GM23338 (cell line): ENCODE results near the gene CRMP1. TPM values are rescaled to one million over a fixed set of nuclear protein-coding genes. Genes with fewer than 3 reads are reported as not detected.

Source experiments
- ATAC-seq: fragments of 200-7000 bp; cut with Tn5 transposase; 3 replicates; pipeline ENCODE4 v1.9.1; 2020
- DNase-seq: peaks from one replicate; pipeline ENCODE4 v3.0.0-alpha.2; 2015; ENCODE audit warnings: low spot score
- H2AFZ ChIP-seq: fragments of 200-600 bp; sonication (generic); 2 replicates; pipeline ENCODE4 v1.8.0; 2016; ENCODE audit warnings: antibody characterized with exemption, mild to moderate bottlenecking, moderate library complexity
- H3F3A ChIP-seq: fragments of 200-600 bp; sonication (generic); replicated peaks from 2 replicates; pipeline ENCODE4 v1.8.0; 2017; ENCODE audit warnings: antibody characterized with exemption, mixed run types, low read depth
- H3K27ac ChIP-seq: fragments of 200-600 bp; sonication (generic); 2 replicates; pipeline ENCODE4 v1.6.1; 2016; ENCODE audit warnings: low read depth
- H3K27me3 ChIP-seq: fragments of 200-600 bp; sonication (generic); 2 replicates; pipeline ENCODE4 v1.8.0; 2016; ENCODE audit warnings: mild to moderate bottlenecking, mixed run types, moderate library complexity; ENCODE audit not compliant: insufficient read depth
- H3K36me3 ChIP-seq: fragments of 200-600 bp; sonication (generic); 2 replicates; pipeline ENCODE4 v1.8.0; 2016; ENCODE audit warnings: mild to moderate bottlenecking; ENCODE audit not compliant: insufficient read depth
- H3K4me1 ChIP-seq: fragments of 200-600 bp; sonication (generic); 2 replicates; pipeline ENCODE4 v1.8.0; 2016; ENCODE audit warnings: mild to moderate bottlenecking, moderate library complexity; ENCODE audit not compliant: insufficient read depth
- H3K4me2 ChIP-seq: fragments of 200-600 bp; sonication (generic); 2 replicates; pipeline ENCODE4 v1.7.1; 2017; ENCODE audit warnings: mixed run types
- H3K4me3 ChIP-seq: fragments of 200-600 bp; sonication (generic); 2 replicates; pipeline ENCODE4 v1.6.1; 2016; ENCODE audit warnings: mixed run types
- H3K79me2 ChIP-seq: fragments of 200-600 bp; sonication (generic); replicated peaks from 2 replicates; pipeline ENCODE4 v1.8.0; 2017; ENCODE audit warnings: mild to moderate bottlenecking; ENCODE audit not compliant: insufficient read depth
- H3K9me2 ChIP-seq: fragments of 200-600 bp; sonication (generic); 2 replicates; pipeline ENCODE4 v1.8.0; 2017; ENCODE audit not compliant: insufficient read depth
- H4K20me1 ChIP-seq: fragments of 200-600 bp; sonication (generic); replicated peaks from 2 replicates; pipeline ENCODE4 v1.8.0; 2017; ENCODE audit warnings: mild to moderate bottlenecking; ENCODE audit not compliant: insufficient read depth
- H3K27ac Mint-ChIP-seq: 2 replicates; pipeline ENCODE4 v1.8.0; 2020; ENCODE audit warnings: inconsistent platforms, mild to moderate bottlenecking, moderate library complexity, mixed read lengths
- H3K27me3 Mint-ChIP-seq: 3 replicates; pipeline ENCODE4 v1.8.0; 2022; ENCODE audit warnings: low read depth, mild to moderate bottlenecking, moderate library complexity, mixed read lengths, inconsistent platforms; ENCODE audit not compliant: insufficient read depth, poor library complexity
- H3K36me3 Mint-ChIP-seq: 3 replicates; pipeline ENCODE4 v1.8.0; 2021; ENCODE audit warnings: low read depth, mild to moderate bottlenecking, inconsistent platforms, moderate library complexity, mixed read lengths
- H3K4me1 Mint-ChIP-seq: 3 replicates; pipeline ENCODE4 v1.8.0; 2020; ENCODE audit warnings: mild to moderate bottlenecking, inconsistent platforms, mixed read lengths
- H3K4me3 Mint-ChIP-seq: 3 replicates; pipeline ENCODE4 v1.8.0; 2021; ENCODE audit warnings: moderate library complexity, mild to moderate bottlenecking, inconsistent platforms, mixed read lengths
- H3K9me3 Mint-ChIP-seq: 3 replicates; pipeline ENCODE4 v1.8.0; 2020; ENCODE audit warnings: moderate library complexity, mild to moderate bottlenecking, inconsistent platforms, mixed read lengths
- CREB1 ChIP-seq: fragments of 250-450 bp; sonication (Bioruptor Pico); IDR thresholded peaks from 2 replicates; pipeline ENCODE4 v1.5.0; 2020; ENCODE audit warnings: low read depth, mild to moderate bottlenecking, moderate library complexity
- EZH2 ChIP-seq: fragments of 200-600 bp; sonication (generic); IDR thresholded peaks from one replicate; pipeline ENCODE4 v1.8.0; 2017; ENCODE audit warnings: antibody characterized with exemption, mild to moderate bottlenecking, low read depth; ENCODE audit not compliant: unreplicated experiment
- EZH2phosphoT487 ChIP-seq: fragments of 200-600 bp; sonication (generic); IDR thresholded peaks from one replicate; pipeline ENCODE4 v1.8.1; 2018; ENCODE audit warnings: antibody characterized with exemption; ENCODE audit not compliant: unreplicated experiment
- JUNB ChIP-seq: IDR thresholded peaks from one replicate; pipeline ENCODE4 v1.6.1; 2016; ENCODE audit warnings: antibody characterized with exemption; ENCODE audit not compliant: unreplicated experiment
- NANOG ChIP-seq: IDR thresholded peaks from 2 replicates; pipeline ENCODE4 v1.6.1; 2016; ENCODE audit warnings: antibody characterized with exemption, borderline replicate concordance
- POLR2AphosphoS5 ChIP-seq: IDR thresholded peaks from 2 replicates; pipeline ENCODE4 v1.6.1; 2016; ENCODE audit warnings: antibody characterized with exemption, low read depth
- polyA plus RNA-seq: library from polyadenylated mRNA; unstranded; fragments of >200 nt; fragmentation: Nextera tagmentation; extraction: Ambion mirVana; gene quantifications from 2 replicates; pipeline ENCODE4 v1.2.1, GENCODE V29; 2016
- total RNA-seq: library from RNA; depleted of rRNA; stranded (reverse); fragments of >200 nt; shearing (Covaris generic); gene quantifications from 2 replicates; pipeline ENCODE4 v1.2.3, GENCODE V29; 2014
- TF ChIP-seq, protein P1 (sequence below): IDR thresholded peaks from one replicate; pipeline ENCODE4 v1.6.1; 2018; ENCODE audit warnings: antibody characterized with exemption; ENCODE audit not compliant: unreplicated experiment
- TF ChIP-seq, protein P2 (sequence below): IDR thresholded peaks from 2 replicates; pipeline ENCODE4 v1.6.1; 2016; ENCODE audit warnings: antibody characterized with exemption
- TF ChIP-seq, protein P3 (sequence below): fragments of 250-450 bp; sonication (Bioruptor Pico); IDR thresholded peaks from 2 replicates; pipeline ENCODE4 v1.5.0; 2020; ENCODE audit warnings: mild to moderate bottlenecking, moderate library complexity

Gene CRMP1
- total and polyA plus RNA-seq, 2 experiments from 2014 or later, result 52.7 to 146 TPM

DNA sequence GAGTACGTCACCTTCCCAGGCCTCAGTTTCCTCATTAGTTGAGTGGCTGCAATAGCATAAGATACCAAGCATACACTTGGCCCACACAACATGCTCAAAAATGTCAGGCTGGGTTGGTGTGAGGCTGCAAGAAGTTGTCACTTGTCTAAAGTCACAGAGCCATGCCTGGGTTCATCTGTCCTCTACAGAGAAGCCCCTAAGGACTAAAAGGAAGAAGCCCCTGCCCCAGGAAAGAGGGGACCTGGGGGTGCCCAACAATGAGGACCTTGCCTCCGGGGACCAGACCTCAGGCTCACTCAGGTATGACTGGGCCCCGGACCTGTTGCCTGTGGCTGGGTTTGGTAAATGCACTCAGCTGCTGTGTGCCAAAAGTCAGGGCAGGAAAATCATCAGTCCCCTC lies 82.7 kb downstream of the CRMP1 start:
- Histone ChIP-seq H3K79me2 (no peaks in the 10 kb centered on the region), H3K4me2 (no peak overlapping the region), H3K4me1 (0 out of 2 replicates have a peak, but pooled peaks cover 3% of the 10 kb centered on the region), H3K27ac (no peak overlapping the region), H3K27me3 (no peaks in the 10 kb centered on the region), H3K36me3 (0 out of 2 replicates have a peak, but pooled peaks cover 3% of the 10 kb centered on the region), H4K20me1 (no peaks in the 10 kb centered on the region; the same call in 1 of the 2 replicates), H3K4me3 (no peak overlapping the region), H3F3A (no peaks in the 10 kb centered on the region), H3K9me2 (no peaks in the 10 kb centered on the region), H2AFZ (no peak overlapping the region)
- no peaks in the 10 kb centered on the region for H3K9me3 Mint-ChIP-seq
- H3K27ac Mint-ChIP-seq, result no peak overlapping the region
- no peak overlapping the region for H3K4me3 Mint-ChIP-seq
- TF ChIP-seq NANOG, result no peak
- no peak for TF ChIP-seq POLR2AphosphoS5
- no peak for TF ChIP-seq JUNB
- no peak for TF ChIP-seq CREB1 (CRISPR knock-in tag)
- TF ChIP-seq, protein P1, sequence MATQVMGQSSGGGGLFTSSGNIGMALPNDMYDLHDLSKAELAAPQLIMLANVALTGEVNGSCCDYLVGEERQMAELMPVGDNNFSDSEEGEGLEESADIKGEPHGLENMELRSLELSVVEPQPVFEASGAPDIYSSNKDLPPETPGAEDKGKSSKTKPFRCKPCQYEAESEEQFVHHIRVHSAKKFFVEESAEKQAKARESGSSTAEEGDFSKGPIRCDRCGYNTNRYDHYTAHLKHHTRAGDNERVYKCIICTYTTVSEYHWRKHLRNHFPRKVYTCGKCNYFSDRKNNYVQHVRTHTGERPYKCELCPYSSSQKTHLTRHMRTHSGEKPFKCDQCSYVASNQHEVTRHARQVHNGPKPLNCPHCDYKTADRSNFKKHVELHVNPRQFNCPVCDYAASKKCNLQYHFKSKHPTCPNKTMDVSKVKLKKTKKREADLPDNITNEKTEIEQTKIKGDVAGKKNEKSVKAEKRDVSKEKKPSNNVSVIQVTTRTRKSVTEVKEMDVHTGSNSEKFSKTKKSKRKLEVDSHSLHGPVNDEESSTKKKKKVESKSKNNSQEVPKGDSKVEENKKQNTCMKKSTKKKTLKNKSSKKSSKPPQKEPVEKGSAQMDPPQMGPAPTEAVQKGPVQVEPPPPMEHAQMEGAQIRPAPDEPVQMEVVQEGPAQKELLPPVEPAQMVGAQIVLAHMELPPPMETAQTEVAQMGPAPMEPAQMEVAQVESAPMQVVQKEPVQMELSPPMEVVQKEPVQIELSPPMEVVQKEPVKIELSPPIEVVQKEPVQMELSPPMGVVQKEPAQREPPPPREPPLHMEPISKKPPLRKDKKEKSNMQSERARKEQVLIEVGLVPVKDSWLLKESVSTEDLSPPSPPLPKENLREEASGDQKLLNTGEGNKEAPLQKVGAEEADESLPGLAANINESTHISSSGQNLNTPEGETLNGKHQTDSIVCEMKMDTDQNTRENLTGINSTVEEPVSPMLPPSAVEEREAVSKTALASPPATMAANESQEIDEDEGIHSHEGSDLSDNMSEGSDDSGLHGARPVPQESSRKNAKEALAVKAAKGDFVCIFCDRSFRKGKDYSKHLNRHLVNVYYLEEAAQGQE, result no peak
- TF ChIP-seq, protein P2, sequence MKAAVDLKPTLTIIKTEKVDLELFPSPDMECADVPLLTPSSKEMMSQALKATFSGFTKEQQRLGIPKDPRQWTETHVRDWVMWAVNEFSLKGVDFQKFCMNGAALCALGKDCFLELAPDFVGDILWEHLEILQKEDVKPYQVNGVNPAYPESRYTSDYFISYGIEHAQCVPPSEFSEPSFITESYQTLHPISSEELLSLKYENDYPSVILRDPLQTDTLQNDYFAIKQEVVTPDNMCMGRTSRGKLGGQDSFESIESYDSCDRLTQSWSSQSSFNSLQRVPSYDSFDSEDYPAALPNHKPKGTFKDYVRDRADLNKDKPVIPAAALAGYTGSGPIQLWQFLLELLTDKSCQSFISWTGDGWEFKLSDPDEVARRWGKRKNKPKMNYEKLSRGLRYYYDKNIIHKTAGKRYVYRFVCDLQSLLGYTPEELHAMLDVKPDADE, result no peak
- no peak for TF ChIP-seq EZH2
- TF ChIP-seq EZH2phosphoT487, result no peak
- TF ChIP-seq, protein P3, sequence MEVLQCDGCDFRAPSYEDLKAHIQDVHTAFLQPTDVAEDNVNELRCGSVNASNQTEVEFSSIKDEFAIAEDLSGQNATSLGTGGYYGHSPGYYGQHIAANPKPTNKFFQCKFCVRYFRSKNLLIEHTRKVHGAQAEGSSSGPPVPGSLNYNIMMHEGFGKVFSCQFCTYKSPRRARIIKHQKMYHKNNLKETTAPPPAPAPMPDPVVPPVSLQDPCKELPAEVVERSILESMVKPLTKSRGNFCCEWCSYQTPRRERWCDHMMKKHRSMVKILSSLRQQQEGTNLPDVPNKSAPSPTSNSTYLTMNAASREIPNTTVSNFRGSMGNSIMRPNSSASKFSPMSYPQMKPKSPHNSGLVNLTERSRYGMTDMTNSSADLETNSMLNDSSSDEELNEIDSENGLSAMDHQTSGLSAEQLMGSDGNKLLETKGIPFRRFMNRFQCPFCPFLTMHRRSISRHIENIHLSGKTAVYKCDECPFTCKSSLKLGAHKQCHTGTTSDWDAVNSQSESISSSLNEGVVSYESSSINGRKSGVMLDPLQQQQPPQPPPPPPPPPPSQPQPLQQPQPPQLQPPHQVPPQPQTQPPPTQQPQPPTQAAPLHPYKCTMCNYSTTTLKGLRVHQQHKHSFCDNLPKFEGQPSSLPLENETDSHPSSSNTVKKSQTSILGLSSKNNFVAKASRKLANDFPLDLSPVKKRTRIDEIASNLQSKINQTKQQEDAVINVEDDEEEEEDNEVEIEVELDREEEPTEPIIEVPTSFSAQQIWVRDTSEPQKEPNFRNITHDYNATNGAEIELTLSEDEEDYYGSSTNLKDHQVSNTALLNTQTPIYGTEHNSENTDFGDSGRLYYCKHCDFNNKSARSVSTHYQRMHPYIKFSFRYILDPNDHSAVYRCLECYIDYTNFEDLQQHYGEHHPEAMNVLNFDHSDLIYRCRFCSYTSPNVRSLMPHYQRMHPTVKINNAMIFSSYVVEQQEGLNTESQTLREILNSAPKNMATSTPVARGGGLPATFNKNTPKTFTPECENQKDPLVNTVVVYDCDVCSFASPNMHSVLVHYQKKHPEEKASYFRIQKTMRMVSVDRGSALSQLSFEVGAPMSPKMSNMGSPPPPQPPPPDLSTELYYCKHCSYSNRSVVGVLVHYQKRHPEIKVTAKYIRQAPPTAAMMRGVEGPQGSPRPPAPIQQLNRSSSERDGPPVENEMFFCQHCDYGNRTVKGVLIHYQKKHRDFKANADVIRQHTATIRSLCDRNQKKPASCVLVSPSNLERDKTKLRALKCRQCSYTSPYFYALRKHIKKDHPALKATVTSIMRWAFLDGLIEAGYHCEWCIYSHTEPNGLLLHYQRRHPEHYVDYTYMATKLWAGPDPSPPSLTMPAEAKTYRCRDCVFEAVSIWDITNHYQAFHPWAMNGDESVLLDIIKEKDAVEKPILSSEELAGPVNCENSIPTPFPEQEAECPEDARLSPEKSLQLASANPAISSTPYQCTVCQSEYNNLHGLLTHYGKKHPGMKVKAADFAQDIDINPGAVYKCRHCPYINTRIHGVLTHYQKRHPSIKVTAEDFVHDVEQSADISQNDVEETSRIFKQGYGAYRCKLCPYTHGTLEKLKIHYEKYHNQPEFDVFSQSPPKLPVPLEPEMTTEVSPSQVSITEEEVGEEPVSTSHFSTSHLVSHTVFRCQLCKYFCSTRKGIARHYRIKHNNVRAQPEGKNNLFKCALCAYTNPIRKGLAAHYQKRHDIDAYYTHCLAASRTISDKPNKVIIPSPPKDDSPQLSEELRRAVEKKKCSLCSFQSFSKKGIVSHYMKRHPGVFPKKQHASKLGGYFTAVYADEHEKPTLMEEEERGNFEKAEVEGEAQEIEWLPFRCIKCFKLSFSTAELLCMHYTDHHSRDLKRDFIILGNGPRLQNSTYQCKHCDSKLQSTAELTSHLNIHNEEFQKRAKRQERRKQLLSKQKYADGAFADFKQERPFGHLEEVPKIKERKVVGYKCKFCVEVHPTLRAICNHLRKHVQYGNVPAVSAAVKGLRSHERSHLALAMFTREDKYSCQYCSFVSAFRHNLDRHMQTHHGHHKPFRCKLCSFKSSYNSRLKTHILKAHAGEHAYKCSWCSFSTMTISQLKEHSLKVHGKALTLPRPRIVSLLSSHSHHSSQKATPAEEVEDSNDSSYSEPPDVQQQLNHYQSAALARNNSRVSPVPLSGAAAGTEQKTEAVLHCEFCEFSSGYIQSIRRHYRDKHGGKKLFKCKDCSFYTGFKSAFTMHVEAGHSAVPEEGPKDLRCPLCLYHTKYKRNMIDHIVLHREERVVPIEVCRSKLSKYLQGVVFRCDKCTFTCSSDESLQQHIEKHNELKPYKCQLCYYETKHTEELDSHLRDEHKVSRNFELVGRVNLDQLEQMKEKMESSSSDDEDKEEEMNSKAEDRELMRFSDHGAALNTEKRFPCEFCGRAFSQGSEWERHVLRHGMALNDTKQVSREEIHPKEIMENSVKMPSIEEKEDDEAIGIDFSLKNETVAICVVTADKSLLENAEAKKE (CRISPR knock-in tag), result no peak
- peaks cover 4% of the 10 kb centered on the region; the same call in 1 of the 3 replicates for H3K4me1 Mint-ChIP-seq
- ATAC-seq (no peak), DNase-seq (no peak)
- H3K27me3 Mint-ChIP-seq, result peaks cover 9% of the 10 kb centered on the region
- peaks cover 55% of the 10 kb centered on the region for H3K36me3 Mint-ChIP-seq
